T-helper 1 cell treated with Interleukin-12 subunit alpha and Interleukin-12 subunit beta and Interleukin-4 antibody, amounts not matched to agents 30 μg/mL and 1 μg/mL, for 36 hours (primary cell): ENCODE data around the gene NUBP2.
A peak's percentile ranks its signal among the peaks of the same experiment; 100 is the strongest.

Experiments used
- H3K27ac Mint-ChIP-seq: one replicate; pipeline ENCODE4 v1.8.0; 2021; ENCODE audit warnings: mild to moderate bottlenecking, mixed read lengths
- H3K27me3 Mint-ChIP-seq: one replicate; pipeline ENCODE4 v1.8.0; 2021; ENCODE audit warnings: low read depth, mixed read lengths
- H3K36me3 Mint-ChIP-seq: one replicate; pipeline ENCODE4 v1.8.0; 2021; ENCODE audit warnings: low read depth, mixed read lengths
- H3K4me1 Mint-ChIP-seq: one replicate; pipeline ENCODE4 v1.8.0; 2021; ENCODE audit warnings: low read depth, mixed read lengths
- H3K4me3 Mint-ChIP-seq: one replicate; pipeline ENCODE4 v1.8.0; 2021; ENCODE audit warnings: mild to moderate bottlenecking, moderate library complexity, mixed read lengths
- H3K9me3 Mint-ChIP-seq: one replicate; pipeline ENCODE4 v1.8.0; 2021; ENCODE audit warnings: mixed read lengths

NUBP2 gene

GRCh38 chr16:1781758-1782407 is 877 bp upstream of the NUBP2 start:
- Mint-ChIP-seq H3K27me3 (no peaks in the 10 kb centered on the region), H3K9me3 (no peaks in the 10 kb centered on the region), H3K36me3 (peaks cover 4% of the 10 kb centered on the region), H3K4me1 (peaks cover 3% of the 10 kb centered on the region), H3K27ac (peak overlapping the region; percentile 82), H3K4me3 (peak overlapping the region; percentile 85)

- no peaks in the 10 kb centered on the region for H3K27me3 Mint-ChIP-seq
- H3K9me3 Mint-ChIP-seq = no peaks in the 10 kb centered on the region
- peaks cover 3% of the 10 kb centered on the region for H3K4me1 Mint-ChIP-seq
- H3K27ac Mint-ChIP-seq = no peak overlapping the region
- H3K4me3 Mint-ChIP-seq = peak overlapping the region; percentile 62
- peaks cover 7% of the 10 kb centered on the region for H3K36me3 Mint-ChIP-seq
Observed at GRCh38 chr16:1784977-1785845, 2.5 kb downstream of the NUBP2 start.

DNA sequence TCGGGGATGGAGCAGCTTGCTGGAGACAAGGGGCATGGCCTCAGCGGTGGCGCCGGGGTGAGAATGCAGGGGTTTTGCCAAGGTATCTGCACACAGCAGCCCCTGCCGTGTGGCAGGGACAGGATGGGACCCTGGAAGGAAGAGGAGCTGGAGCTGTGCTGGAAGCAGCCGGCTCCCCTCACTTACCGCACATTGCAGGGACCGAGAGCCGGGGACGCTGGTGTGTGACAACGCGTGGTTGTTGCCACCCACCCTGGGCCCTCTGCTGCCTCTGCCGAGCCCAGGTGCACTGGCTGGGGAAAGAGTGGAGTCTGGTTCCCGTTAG is 3.0 kb downstream of the NUBP2 start:
- H3K4me3 Mint-ChIP-seq = no peak overlapping the region
- H3K4me1 Mint-ChIP-seq = peaks cover 3% of the 10 kb centered on the region
- H3K27ac Mint-ChIP-seq = no peak overlapping the region
- no peaks in the 10 kb centered on the region for H3K9me3 Mint-ChIP-seq
- H3K27me3 Mint-ChIP-seq = no peaks in the 10 kb centered on the region
- peaks cover 7% of the 10 kb centered on the region for H3K36me3 Mint-ChIP-seq

DNA sequence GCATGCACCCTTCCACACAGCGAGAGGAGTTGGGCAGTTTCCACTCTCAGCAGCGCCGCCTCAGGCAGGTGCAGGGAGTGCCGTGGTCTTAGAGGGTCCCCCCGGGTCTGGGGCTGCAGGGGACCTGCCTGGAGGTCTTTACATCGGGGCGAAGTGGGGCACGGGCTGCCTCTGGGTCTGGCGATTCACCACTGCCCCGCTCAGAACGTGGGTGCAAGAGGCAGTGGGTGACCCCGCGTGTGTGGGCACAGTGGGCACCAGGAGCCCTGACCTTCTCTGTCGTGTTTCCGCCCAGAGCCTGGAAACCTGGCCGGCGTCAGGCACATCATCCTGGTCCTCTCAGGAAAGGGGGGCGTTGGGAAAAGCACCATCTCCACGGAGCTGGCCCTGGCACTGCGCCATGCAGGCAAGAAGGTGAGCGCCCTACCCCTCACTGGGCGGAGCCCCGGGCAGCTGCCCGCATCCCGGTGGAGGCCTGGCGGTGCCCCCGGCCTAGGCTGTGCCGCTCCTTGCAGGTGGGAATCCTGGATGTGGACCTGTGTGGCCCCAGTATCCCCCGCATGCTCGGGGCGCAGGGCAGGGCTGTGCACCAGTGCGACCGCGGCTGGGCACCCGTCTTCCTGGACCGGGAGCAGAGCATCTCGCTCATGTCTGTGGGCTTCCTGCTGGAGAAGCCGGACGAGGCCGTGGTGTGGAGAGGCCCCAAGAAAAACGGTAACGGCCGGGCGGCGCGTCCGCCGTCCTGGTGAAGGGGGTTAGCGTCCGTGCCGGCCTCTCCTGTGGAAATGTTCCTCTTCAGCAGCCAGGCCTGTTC is 3.7 kb downstream of the NUBP2 start:
- Mint-ChIP-seq H3K27me3 (no peaks in the 10 kb centered on the region), H3K9me3 (no peaks in the 10 kb centered on the region), H3K4me3 (no peak overlapping the region), H3K36me3 (peaks cover 7% of the 10 kb centered on the region), H3K4me1 (peaks cover 1% of the 10 kb centered on the region), H3K27ac (no peak overlapping the region)

- Mint-ChIP-seq H3K27ac (no peak overlapping the region), H3K9me3 (no peaks in the 10 kb centered on the region), H3K36me3 (peaks cover 7% of the 10 kb centered on the region), H3K27me3 (no peaks in the 10 kb centered on the region), H3K4me3 (no peak overlapping the region), H3K4me1 (no peaks in the 10 kb centered on the region)
Observed at GRCh38 chr16:1787056-1787321, 4.2 kb downstream of the NUBP2 start.

DNA sequence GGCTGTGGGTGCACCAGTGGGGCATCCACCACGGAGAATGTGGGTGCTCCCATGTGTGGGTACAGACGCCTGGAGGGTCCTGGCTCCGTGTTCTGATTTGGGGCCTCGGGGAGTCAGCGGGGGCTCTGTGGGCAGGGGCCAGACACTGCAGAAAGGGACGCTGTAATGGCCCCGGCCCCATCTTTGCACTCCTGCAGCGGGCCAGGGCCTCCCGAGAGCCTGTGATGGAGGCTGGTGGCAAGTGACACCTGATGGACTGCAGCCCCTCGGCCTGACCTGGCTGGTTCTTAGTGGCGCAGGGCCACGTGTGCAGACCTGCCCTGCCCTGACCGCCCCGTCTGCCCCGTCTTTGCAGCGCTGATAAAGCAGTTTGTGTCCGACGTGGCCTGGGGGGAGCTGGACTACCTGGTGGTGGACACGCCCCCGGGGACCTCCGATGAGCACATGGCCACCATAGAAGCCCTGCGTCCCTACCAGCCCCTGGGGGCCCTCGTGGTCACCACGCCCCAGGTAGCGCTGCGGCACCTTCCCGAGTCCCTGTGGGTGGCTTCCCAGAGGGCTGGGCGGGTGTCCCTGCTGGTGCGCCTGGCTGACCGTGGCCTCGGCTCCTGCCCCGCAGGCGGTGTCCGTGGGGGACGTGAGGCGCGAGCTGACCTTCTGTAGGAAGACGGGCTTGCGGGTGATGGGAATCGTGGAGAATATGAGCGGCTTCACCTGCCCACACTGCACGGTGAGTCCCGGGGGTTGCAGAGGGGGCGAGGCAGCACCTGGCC is 4.7 kb downstream of the NUBP2 start:
- no peak overlapping the region for H3K27ac Mint-ChIP-seq
- peaks cover 7% of the 10 kb centered on the region for H3K36me3 Mint-ChIP-seq
- H3K27me3 Mint-ChIP-seq = no peaks in the 10 kb centered on the region
- H3K4me1 Mint-ChIP-seq = no peaks in the 10 kb centered on the region
- no peaks in the 10 kb centered on the region for H3K9me3 Mint-ChIP-seq
- H3K4me3 Mint-ChIP-seq = no peak overlapping the region

GRCh38 chr16:1788095-1788707 is 5.4 kb downstream of the NUBP2 start:
- no peak overlapping the region for H3K27ac Mint-ChIP-seq
- no peaks in the 10 kb centered on the region for H3K27me3 Mint-ChIP-seq
- no peaks in the 10 kb centered on the region for H3K4me1 Mint-ChIP-seq
- peaks cover 7% of the 10 kb centered on the region for H3K36me3 Mint-ChIP-seq
- no peak overlapping the region for H3K4me3 Mint-ChIP-seq
- H3K9me3 Mint-ChIP-seq = no peaks in the 10 kb centered on the region

DNA sequence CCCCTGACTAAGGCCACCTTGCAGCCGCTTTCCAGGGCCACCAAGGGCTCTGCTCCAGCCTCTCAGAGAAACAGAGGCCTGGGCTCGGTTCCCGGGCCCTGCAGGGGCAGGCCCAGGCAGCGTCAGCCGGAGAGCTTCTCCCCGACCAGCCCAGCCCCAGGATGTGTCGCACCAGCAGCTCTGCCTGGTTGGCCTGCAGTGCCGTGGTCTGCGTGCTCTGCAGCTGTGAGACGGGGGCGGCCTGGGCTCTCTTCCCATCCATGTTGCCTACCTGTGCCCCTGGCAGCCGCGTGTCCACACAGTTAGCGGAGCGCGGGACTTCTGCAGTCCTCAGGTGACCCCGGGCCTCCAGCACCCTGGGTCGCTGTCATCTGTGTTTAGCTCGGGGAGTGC is 5.9 kb downstream of the NUBP2 start:
- H3K36me3 Mint-ChIP-seq = peaks cover 4% of the 10 kb centered on the region
- no peak overlapping the region for H3K27ac Mint-ChIP-seq
- no peaks in the 10 kb centered on the region for H3K27me3 Mint-ChIP-seq
- no peak overlapping the region for H3K4me3 Mint-ChIP-seq
- no peaks in the 10 kb centered on the region for H3K9me3 Mint-ChIP-seq
- no peaks in the 10 kb centered on the region for H3K4me1 Mint-ChIP-seq

DNA sequence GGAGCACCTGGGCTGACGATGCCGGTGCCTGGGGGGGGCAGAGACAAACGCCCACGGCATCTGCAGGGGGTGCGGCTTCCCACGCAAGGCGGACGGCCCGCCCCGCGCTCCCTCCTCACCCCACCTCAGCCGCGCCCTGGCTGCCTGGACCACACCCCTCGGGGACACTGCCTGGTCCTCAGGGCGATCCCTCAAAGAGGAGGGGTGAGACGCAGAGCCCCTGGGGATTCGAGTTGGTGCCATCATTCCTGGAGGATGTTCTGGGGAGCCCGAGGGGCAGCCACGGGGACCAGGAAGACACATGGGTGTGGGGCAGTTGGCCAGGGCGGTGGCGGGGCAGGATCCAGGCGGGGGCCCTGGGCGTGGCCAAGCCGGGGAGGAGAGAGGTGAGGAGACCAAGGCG is 6.9 kb downstream of the NUBP2 start:
- no peaks in the 10 kb centered on the region for H3K4me1 Mint-ChIP-seq
- no peaks in the 10 kb centered on the region for H3K9me3 Mint-ChIP-seq
- H3K27me3 Mint-ChIP-seq = no peaks in the 10 kb centered on the region
- H3K27ac Mint-ChIP-seq = no peak overlapping the region
- H3K36me3 Mint-ChIP-seq = peaks cover 4% of the 10 kb centered on the region
- no peak overlapping the region for H3K4me3 Mint-ChIP-seq

GRCh38 chr16:1790261-1790610 is 7.5 kb downstream of the NUBP2 start:
- H3K4me3 Mint-ChIP-seq = no peak overlapping the region
- H3K9me3 Mint-ChIP-seq = no peaks in the 10 kb centered on the region
- H3K27ac Mint-ChIP-seq = no peak overlapping the region
- H3K27me3 Mint-ChIP-seq = no peaks in the 10 kb centered on the region
- no peaks in the 10 kb centered on the region for H3K4me1 Mint-ChIP-seq
- H3K36me3 Mint-ChIP-seq = peaks cover 4% of the 10 kb centered on the region

GRCh38 chr16:1790611-1791255 is 8.0 kb downstream of the NUBP2 start:
- H3K4me1 Mint-ChIP-seq = no peaks in the 10 kb centered on the region
- no peaks in the 10 kb centered on the region for H3K27me3 Mint-ChIP-seq
- H3K36me3 Mint-ChIP-seq = peaks cover 4% of the 10 kb centered on the region
- no peak overlapping the region for H3K27ac Mint-ChIP-seq
- no peak overlapping the region for H3K4me3 Mint-ChIP-seq
- no peaks in the 10 kb centered on the region for H3K9me3 Mint-ChIP-seq

DNA sequence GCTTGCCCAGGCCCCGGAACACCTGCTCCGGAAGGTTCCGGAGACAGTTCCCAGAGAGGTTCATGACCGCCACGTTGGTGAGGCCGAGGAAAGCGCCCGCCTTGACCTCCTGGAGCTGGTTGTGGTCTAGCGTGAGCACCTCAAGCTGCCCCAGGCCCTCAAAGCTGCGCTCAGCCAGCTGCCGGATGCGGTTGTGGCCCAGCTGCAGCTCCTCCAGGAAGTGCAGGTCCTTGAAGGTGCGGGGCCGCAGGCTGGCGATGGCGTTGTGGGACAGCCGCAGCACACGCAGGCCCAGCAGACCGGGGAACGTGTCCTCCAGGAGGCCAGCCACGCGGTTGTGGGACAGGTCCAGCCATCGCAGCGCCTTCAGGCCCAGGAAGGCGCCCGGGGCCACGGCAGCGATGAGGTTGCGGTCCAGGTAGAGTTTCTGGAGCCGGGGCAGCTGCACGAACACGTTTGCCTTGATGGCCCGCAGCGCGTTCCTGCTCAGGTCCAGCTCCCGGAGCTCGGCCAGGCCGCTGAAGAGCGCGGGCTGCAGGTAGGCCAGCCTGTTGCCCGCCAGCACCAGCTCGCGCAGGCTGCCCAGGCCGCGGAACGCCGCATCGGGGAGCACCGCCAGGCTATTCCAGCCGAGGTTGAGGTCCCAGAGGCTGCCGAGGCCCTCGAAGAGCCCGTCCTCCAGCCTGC is 8.6 kb downstream of the NUBP2 start:
- Mint-ChIP-seq H3K27me3 (no peaks in the 10 kb centered on the region), H3K4me1 (no peaks in the 10 kb centered on the region), H3K9me3 (no peaks in the 10 kb centered on the region), H3K36me3 (peaks cover 4% of the 10 kb centered on the region), H3K27ac (no peak overlapping the region), H3K4me3 (no peak overlapping the region)

- H3K27ac Mint-ChIP-seq = no peak overlapping the region
- peaks cover 2% of the 10 kb centered on the region for H3K9me3 Mint-ChIP-seq
- peaks cover 4% of the 10 kb centered on the region for H3K36me3 Mint-ChIP-seq
- no peaks in the 10 kb centered on the region for H3K4me1 Mint-ChIP-seq
- H3K27me3 Mint-ChIP-seq = no peaks in the 10 kb centered on the region
- H3K4me3 Mint-ChIP-seq = no peak overlapping the region
Observed at GRCh38 chr16:1791943-1792812, 9.4 kb downstream of the NUBP2 start.
